PC-9 (cell line): Measurements from ENCODE around the gene CPXM2.

Experiments
- CTCF ChIP-seq: fragments of 200-600 bp; sonication (generic); conservative IDR thresholded peaks from 2 replicates; pipeline ENCODE4 v1.6.1; 2017; ENCODE audit warnings: mixed run types, antibody characterized with exemption, mild to moderate bottlenecking, moderate library complexity
- EZH2 ChIP-seq: fragments of 200-600 bp; sonication (generic); IDR thresholded peaks from 2 replicates; pipeline ENCODE4 v1.8.0; 2017; ENCODE audit warnings: antibody characterized with exemption, low read depth

GRCh38 chr10:123883673-123884320 lies 7.8 kb downstream of the CPXM2 start:
- TF ChIP-seq CTCF (no peak), EZH2 (no peak)
